Activated T-cell treated with anti-CD3 and anti-CD28 coated beads for 1 hour (primary cell): ENCODE data around the gene ANP32E.

Experiments used
- DNase-seq: peaks from one replicate; pipeline ENCODE4 v3.0.0-alpha.2; 2020; ENCODE audit warnings: low read depth

The ANP32E gene

GRCh38 chr1:150235852-150236613, at the start of gene ANP32E:
ANP32E (minus strand) TSS chr1:150236112; CDS start chr1:150235786, 326 bp downstream.
- peak; percentile 86 for DNase-seq

- DNase-seq, result no peak
Observed at GRCh38 chr1:150283260-150283659, 47.3 kb upstream of the ANP32E start.

GRCh38 chr1:150282558-150282958, 46.6 kb upstream of the ANP32E start:
- no peak for DNase-seq

- peak; percentile 57 for DNase-seq
Observed at GRCh38 chr1:150281758-150282557, 46.0 kb upstream of the ANP32E start, which contains the start of gene CIART. CIART (plus strand) TSS chr1:150282554; CDS start chr1:150283268, 714 bp downstream.

GRCh38 chr1:150281221-150281757, 45.4 kb upstream of the ANP32E start:
- peak; percentile 34 for DNase-seq

- DNase-seq, result no peak
Observed at GRCh38 chr1:150280138-150280707, 44.3 kb upstream of the ANP32E start.

GRCh38 chr1:150273311-150273710, 37.4 kb upstream of the ANP32E start:
- no peak for DNase-seq

GRCh38 chr1:150271291-150271959, 35.5 kb upstream of the ANP32E start:
- no peak for DNase-seq

GRCh38 chr1:150269451-150269850, 33.5 kb upstream of the ANP32E start:
- DNase-seq, result no peak

- peak; percentile 85 for DNase-seq
Observed at GRCh38 chr1:150268705-150269403, 32.9 kb upstream of the ANP32E start, which contains the start of gene APH1A. APH1A (minus strand) TSS chr1:150269016; CDS start chr1:150268810, 206 bp downstream.

- DNase-seq, result peak; percentile 25
Observed at GRCh38 chr1:150268340-150268704, 32.4 kb upstream of the ANP32E start.

GRCh38 chr1:150267896-150268295, 32.0 kb upstream of the ANP32E start:
- DNase-seq, result no peak

GRCh38 chr1:150263549-150263948, 27.6 kb upstream of the ANP32E start:
- no peak for DNase-seq

GRCh38 chr1:150262388-150263320, 26.7 kb upstream of the ANP32E start:
- DNase-seq, result no peak

GRCh38 chr1:150261367-150261766, 25.5 kb upstream of the ANP32E start:
- DNase-seq, result no peak

GRCh38 chr1:150259758-150260669, 24.1 kb upstream of the ANP32E start:
- no peak for DNase-seq

GRCh38 chr1:150259217-150259616, 23.3 kb upstream of the ANP32E start:
- DNase-seq, result no peak

- DNase-seq, result no peak
Observed at GRCh38 chr1:150257624-150258585, 22.0 kb upstream of the ANP32E start, which contains the start of gene CA14. CA14 (plus strand) TSS chr1:150257774; CDS start chr1:150258129, 355 bp downstream.
